GM23338 (cell line): ENCODE data around the gene MFNG. TPM values are rescaled to one million over a fixed set of nuclear protein-coding genes. Genes with fewer than 3 reads are reported as not detected.

ENCODE experiments used
- ATAC-seq: fragments of 200-7000 bp; cut with Tn5 transposase; 3 replicates; pipeline ENCODE4 v1.9.1; 2020
- DNase-seq: peaks from one replicate; pipeline ENCODE4 v3.0.0-alpha.2; 2015; ENCODE audit warnings: low spot score
- H2AFZ ChIP-seq: fragments of 200-600 bp; sonication (generic); 2 replicates; pipeline ENCODE4 v1.8.0; 2016; ENCODE audit warnings: antibody characterized with exemption, mild to moderate bottlenecking, moderate library complexity
- H3F3A ChIP-seq: fragments of 200-600 bp; sonication (generic); replicated peaks from 2 replicates; pipeline ENCODE4 v1.8.0; 2017; ENCODE audit warnings: antibody characterized with exemption, mixed run types, low read depth
- H3K27ac ChIP-seq: fragments of 200-600 bp; sonication (generic); 2 replicates; pipeline ENCODE4 v1.6.1; 2016; ENCODE audit warnings: low read depth
- H3K27me3 ChIP-seq: fragments of 200-600 bp; sonication (generic); 2 replicates; pipeline ENCODE4 v1.8.0; 2016; ENCODE audit warnings: mild to moderate bottlenecking, mixed run types, moderate library complexity; ENCODE audit not compliant: insufficient read depth
- H3K36me3 ChIP-seq: fragments of 200-600 bp; sonication (generic); 2 replicates; pipeline ENCODE4 v1.8.0; 2016; ENCODE audit warnings: mild to moderate bottlenecking; ENCODE audit not compliant: insufficient read depth
- H3K4me1 ChIP-seq: fragments of 200-600 bp; sonication (generic); 2 replicates; pipeline ENCODE4 v1.8.0; 2016; ENCODE audit warnings: mild to moderate bottlenecking, moderate library complexity; ENCODE audit not compliant: insufficient read depth
- H3K4me2 ChIP-seq: fragments of 200-600 bp; sonication (generic); 2 replicates; pipeline ENCODE4 v1.7.1; 2017; ENCODE audit warnings: mixed run types
- H3K4me3 ChIP-seq: fragments of 200-600 bp; sonication (generic); 2 replicates; pipeline ENCODE4 v1.6.1; 2016; ENCODE audit warnings: mixed run types
- H3K79me2 ChIP-seq: fragments of 200-600 bp; sonication (generic); replicated peaks from 2 replicates; pipeline ENCODE4 v1.8.0; 2017; ENCODE audit warnings: mild to moderate bottlenecking; ENCODE audit not compliant: insufficient read depth
- H3K9me2 ChIP-seq: fragments of 200-600 bp; sonication (generic); 2 replicates; pipeline ENCODE4 v1.8.0; 2017; ENCODE audit not compliant: insufficient read depth
- H4K20me1 ChIP-seq: fragments of 200-600 bp; sonication (generic); replicated peaks from 2 replicates; pipeline ENCODE4 v1.8.0; 2017; ENCODE audit warnings: mild to moderate bottlenecking; ENCODE audit not compliant: insufficient read depth
- H3K27ac Mint-ChIP-seq: 2 replicates; pipeline ENCODE4 v1.8.0; 2020; ENCODE audit warnings: inconsistent platforms, mild to moderate bottlenecking, moderate library complexity, mixed read lengths
- H3K27me3 Mint-ChIP-seq: 3 replicates; pipeline ENCODE4 v1.8.0; 2022; ENCODE audit warnings: low read depth, mild to moderate bottlenecking, moderate library complexity, mixed read lengths, inconsistent platforms; ENCODE audit not compliant: insufficient read depth, poor library complexity
- H3K36me3 Mint-ChIP-seq: 3 replicates; pipeline ENCODE4 v1.8.0; 2021; ENCODE audit warnings: low read depth, mild to moderate bottlenecking, inconsistent platforms, moderate library complexity, mixed read lengths
- H3K4me1 Mint-ChIP-seq: 3 replicates; pipeline ENCODE4 v1.8.0; 2020; ENCODE audit warnings: mild to moderate bottlenecking, inconsistent platforms, mixed read lengths
- H3K4me3 Mint-ChIP-seq: 3 replicates; pipeline ENCODE4 v1.8.0; 2021; ENCODE audit warnings: moderate library complexity, mild to moderate bottlenecking, inconsistent platforms, mixed read lengths
- H3K9me3 Mint-ChIP-seq: 3 replicates; pipeline ENCODE4 v1.8.0; 2020; ENCODE audit warnings: moderate library complexity, mild to moderate bottlenecking, inconsistent platforms, mixed read lengths
- CREB1 ChIP-seq: fragments of 250-450 bp; sonication (Bioruptor Pico); IDR thresholded peaks from 2 replicates; pipeline ENCODE4 v1.5.0; 2020; ENCODE audit warnings: low read depth, mild to moderate bottlenecking, moderate library complexity
- CTCF ChIP-seq, 2 experiments: fragments of 200-600 bp in 1 of 2; sonication (generic) in 1 of 2; conservative IDR thresholded peaks; 2 replicates each; pipeline versions ENCODE4 v1.5.1 to v1.6.1; 2016 to 2017; ENCODE audit warnings: antibody characterized with exemption in 2 of 2, low read depth in 2 of 2, mild to moderate bottlenecking in 2 of 2, moderate library complexity in 1 of 2
- ETS1 ChIP-seq: IDR thresholded peaks from 2 replicates; pipeline ENCODE4 v1.6.1; 2016; ENCODE audit warnings: antibody characterized with exemption
- EZH2 ChIP-seq: fragments of 200-600 bp; sonication (generic); IDR thresholded peaks from one replicate; pipeline ENCODE4 v1.8.0; 2017; ENCODE audit warnings: antibody characterized with exemption, mild to moderate bottlenecking, low read depth; ENCODE audit not compliant: unreplicated experiment
- EZH2phosphoT487 ChIP-seq: fragments of 200-600 bp; sonication (generic); IDR thresholded peaks from one replicate; pipeline ENCODE4 v1.8.1; 2018; ENCODE audit warnings: antibody characterized with exemption; ENCODE audit not compliant: unreplicated experiment
- JUNB ChIP-seq: IDR thresholded peaks from one replicate; pipeline ENCODE4 v1.6.1; 2016; ENCODE audit warnings: antibody characterized with exemption; ENCODE audit not compliant: unreplicated experiment
- STAT1 ChIP-seq: IDR thresholded peaks from one replicate; pipeline ENCODE4 v1.6.1; 2016; ENCODE audit warnings: antibody characterized with exemption; ENCODE audit not compliant: unreplicated experiment
- ZNF114 ChIP-seq: fragments of 250-450 bp; sonication (Bioruptor Pico); IDR thresholded peaks from 2 replicates; pipeline ENCODE4 v1.5.0; 2020; ENCODE audit warnings: mild to moderate bottlenecking, moderate library complexity
- ZNF331 ChIP-seq: fragments of 250-450 bp; sonication (Bioruptor Pico); IDR thresholded peaks from 2 replicates; pipeline ENCODE4 v1.5.0; 2020; ENCODE audit warnings: low read depth, mild to moderate bottlenecking, moderate library complexity
- ZNF462 ChIP-seq: fragments of 250-450 bp; sonication (Bioruptor Pico); IDR thresholded peaks from 2 replicates; pipeline ENCODE4 v1.5.0; 2020; ENCODE audit warnings: mild to moderate bottlenecking, moderate library complexity
- polyA plus RNA-seq: library from polyadenylated mRNA; unstranded; fragments of >200 nt; fragmentation: Nextera tagmentation; extraction: Ambion mirVana; gene quantifications from 2 replicates; pipeline ENCODE4 v1.2.1, GENCODE V29; 2016
- total RNA-seq: library from RNA; depleted of rRNA; stranded (reverse); fragments of >200 nt; shearing (Covaris generic); gene quantifications from 2 replicates; pipeline ENCODE4 v1.2.3, GENCODE V29; 2014

The MFNG gene
- total and polyA plus RNA-seq, 2 experiments from 2014 or later: 1.4 to 1.9 TPM

- Histone ChIP-seq H3K36me3 (no peaks in the 10 kb centered on the region), H3K9me2 (no peaks in the 10 kb centered on the region), H2AFZ (no peak overlapping the region), H3K79me2 (no peaks in the 10 kb centered on the region), H3K27ac (no peak overlapping the region), H3K27me3 (no peaks in the 10 kb centered on the region), H3K4me1 (no peaks in the 10 kb centered on the region), H3F3A (no peaks in the 10 kb centered on the region), H3K4me3 (no peak overlapping the region), H3K4me2 (no peak overlapping the region), H4K20me1 (no peaks in the 10 kb centered on the region)
- H3K4me1 Mint-ChIP-seq: peaks cover 2% of the 10 kb centered on the region
- ATAC-seq: no peak
- H3K9me3 Mint-ChIP-seq: no peaks in the 10 kb centered on the region
- H3K27ac Mint-ChIP-seq: no peak overlapping the region
- TF ChIP-seq ZNF331 (CRISPR knock-in tag): no peak
- TF ChIP-seq CREB1 (CRISPR knock-in tag): no peak
- TF ChIP-seq ZNF114 (CRISPR knock-in tag): no peak
- TF ChIP-seq CTCF (conservative IDR thresholded peaks at IDR 0.05; ENCODE audit: low read depth in 2 of 2): no peak
- TF ChIP-seq JUNB: no peak
- TF ChIP-seq ETS1: no peak
- no peak for DNase-seq
- H3K27me3 Mint-ChIP-seq: peaks cover 13% of the 10 kb centered on the region
- no peaks in the 10 kb centered on the region for H3K36me3 Mint-ChIP-seq
- H3K4me3 Mint-ChIP-seq: no peak overlapping the region
These were observed 18.7 kb downstream of the MFNG start for GRCh38 chr22:37467391-37467955.

DNA sequence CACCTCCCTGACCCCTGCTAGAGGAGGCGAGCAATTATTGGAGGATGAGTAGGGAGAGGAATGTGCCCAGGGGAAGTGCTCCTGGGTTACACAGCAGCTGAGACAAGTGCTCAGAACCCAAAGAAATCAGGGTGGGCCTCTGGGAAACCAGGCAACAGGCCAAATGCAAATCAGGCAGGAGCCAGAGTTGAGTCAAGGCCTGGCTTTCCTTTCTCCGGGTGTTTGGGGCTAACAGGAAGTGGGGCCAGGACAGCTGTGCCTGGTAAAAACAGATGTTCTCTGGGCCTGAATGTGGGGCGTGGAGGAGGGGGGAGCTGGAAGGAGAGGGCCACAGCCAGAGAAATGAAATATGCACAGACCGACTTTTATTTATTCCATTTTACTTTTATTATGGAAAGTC is 22.0 kb downstream of the MFNG start:
- Histone ChIP-seq H3K9me2 (no peaks in the 10 kb centered on the region), H3F3A (no peaks in the 10 kb centered on the region), H3K4me1 (no peaks in the 10 kb centered on the region), H4K20me1 (no peaks in the 10 kb centered on the region), H3K27ac (no peak overlapping the region), H2AFZ (no peak overlapping the region), H3K27me3 (no peaks in the 10 kb centered on the region), H3K36me3 (no peaks in the 10 kb centered on the region), H3K79me2 (no peaks in the 10 kb centered on the region), H3K4me3 (no peak overlapping the region), H3K4me2 (no peak overlapping the region)
- no peaks in the 10 kb centered on the region for H3K9me3 Mint-ChIP-seq
- DNase-seq (no peak), ATAC-seq (no peak)
- no peaks in the 10 kb centered on the region for H3K36me3 Mint-ChIP-seq
- no peak overlapping the region for H3K27ac Mint-ChIP-seq
- H3K4me3 Mint-ChIP-seq: no peak overlapping the region
- H3K27me3 Mint-ChIP-seq: peaks cover 14% of the 10 kb centered on the region
- peaks cover 3% of the 10 kb centered on the region for H3K4me1 Mint-ChIP-seq
- TF ChIP-seq CREB1 (CRISPR knock-in tag): no peak
- no peak for TF ChIP-seq CTCF (conservative IDR thresholded peaks at IDR 0.05; ENCODE audit: low read depth in 2 of 2)
- TF ChIP-seq ZNF114 (CRISPR knock-in tag): no peak
- no peak for TF ChIP-seq EZH2
- TF ChIP-seq ZNF331 (CRISPR knock-in tag): no peak
- no peak for TF ChIP-seq EZH2phosphoT487
- no peak for TF ChIP-seq ZNF462 (CRISPR knock-in tag)
- no peak for TF ChIP-seq STAT1
